NCI-H82 (cell line): ENCODE data around the gene AQP9.

Source experiments
- DNase-seq: peaks from one replicate; lab custom pipeline; 2025; lab: John Stamatoyannopoulos, UW

The AQP9 gene

DNA sequence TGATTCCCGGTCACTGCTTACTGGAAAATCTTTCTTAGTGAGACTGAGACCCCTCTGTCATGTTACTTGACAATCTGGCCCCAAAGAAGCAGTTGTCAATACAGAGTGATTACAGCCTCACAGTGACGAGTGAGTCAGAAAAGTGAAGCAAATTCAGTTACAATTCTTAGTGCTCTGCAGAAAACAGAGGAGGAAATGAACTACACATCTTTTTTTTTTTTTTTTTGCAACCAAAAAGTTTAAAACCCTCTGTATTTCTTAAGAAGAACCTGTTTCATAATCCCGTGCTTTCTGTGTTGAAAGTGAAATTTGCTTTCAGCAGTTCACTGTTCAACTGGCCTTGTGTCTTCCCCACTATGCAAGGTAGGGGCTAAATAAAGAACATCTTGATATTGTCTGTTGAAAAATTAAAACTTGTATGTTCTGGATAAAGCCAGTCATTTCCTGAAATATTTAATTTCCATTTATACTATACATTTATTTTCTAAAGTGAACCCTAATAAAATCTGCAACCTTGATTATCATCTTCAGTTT, 1.9 kb downstream of the AQP9 start:
- no peak for DNase-seq

DNA sequence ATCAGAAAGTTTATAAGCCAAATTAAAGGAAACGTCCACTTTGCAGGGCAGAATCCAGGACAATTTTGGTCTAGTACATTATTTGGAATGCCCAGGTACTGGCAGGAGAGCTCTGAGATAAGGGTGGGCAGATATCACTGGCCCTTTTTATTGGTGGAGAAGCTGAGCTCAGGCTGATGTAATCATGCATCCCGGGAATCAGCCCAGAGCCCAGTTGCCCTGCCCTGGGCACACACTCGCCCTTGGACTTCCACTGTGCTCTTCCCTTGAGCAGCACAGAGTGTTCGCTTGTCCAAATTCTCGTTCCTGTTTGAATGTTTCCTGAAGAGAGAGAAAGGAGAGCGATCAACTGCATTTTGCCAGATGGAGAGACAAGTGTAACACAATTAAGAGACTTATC, 3.7 kb downstream of the AQP9 start:
- no peak for DNase-seq

GRCh38 chr15:58142827-58143461, 4.8 kb downstream of the AQP9 start:
- no peak for DNase-seq

DNA sequence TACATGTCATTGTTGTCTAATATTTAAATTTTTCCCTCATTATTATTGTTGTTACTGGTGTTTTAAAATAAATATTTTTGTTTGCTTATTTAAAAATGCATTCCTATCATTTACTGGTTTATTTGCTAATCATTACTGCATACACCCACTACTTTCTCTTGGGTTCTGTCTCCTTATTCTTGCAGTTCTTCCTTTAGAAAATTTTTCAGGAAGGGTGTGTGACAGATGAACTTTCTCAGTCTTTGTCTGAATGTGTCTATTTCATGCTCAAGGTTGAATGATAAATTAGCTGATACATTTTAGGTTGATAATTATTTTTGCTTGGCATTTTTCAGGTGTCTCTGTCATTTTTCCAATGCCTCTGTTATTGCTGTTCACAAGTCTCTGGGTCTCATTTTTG, 7.4 kb downstream of the AQP9 start:
- no peak for DNase-seq

DNA sequence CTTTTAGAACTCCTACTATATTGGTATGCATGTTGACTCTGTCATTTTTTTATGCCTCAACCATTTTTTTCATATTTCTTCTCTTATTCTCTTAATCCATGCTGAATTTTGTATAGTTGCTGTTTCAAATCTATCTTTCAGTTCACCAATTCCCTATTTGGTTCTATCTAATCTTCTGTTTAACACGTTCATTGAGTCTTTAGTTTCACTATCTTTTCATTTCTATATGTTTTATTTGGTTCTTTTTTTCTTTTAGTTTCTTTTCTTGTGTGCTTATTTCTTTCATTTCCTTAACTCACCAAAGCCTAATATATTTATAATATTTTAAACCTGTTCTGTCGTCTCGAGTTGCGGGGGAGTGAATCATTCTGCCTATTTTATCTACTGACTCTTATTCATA, 8.0 kb downstream of the AQP9 start:
- DNase-seq = no peak

GRCh38 chr15:58146749-58147148, 8.6 kb downstream of the AQP9 start:
- no peak for DNase-seq

DNA sequence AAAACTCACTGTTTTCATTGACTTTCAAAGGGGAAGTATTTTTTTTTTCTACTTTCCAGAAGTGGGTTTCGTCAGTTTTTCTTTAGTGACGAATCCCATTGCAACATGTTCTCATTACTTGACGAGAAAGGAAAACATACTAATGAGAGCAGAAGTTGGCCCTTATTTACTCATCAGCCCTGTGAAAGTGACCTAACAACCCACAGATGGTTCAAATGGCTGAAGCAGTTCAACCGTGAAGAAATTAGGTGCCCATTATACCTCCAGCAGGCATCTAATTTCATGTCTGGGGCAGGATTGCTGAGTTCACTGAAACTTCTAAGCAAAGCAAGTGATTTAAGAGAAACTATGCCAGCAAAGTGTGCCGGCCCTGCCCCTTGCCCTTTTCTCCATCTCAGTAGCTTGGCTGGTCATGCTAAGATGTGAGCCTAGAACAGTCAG, 9.0 kb downstream of the AQP9 start:
- no peak for DNase-seq

GRCh38 chr15:58148120-58148519, 9.9 kb downstream of the AQP9 start:
- no peak for DNase-seq

- DNase-seq = no peak
Observed at GRCh38 chr15:58148633-58149445, 10.7 kb downstream of the AQP9 start.

DNA sequence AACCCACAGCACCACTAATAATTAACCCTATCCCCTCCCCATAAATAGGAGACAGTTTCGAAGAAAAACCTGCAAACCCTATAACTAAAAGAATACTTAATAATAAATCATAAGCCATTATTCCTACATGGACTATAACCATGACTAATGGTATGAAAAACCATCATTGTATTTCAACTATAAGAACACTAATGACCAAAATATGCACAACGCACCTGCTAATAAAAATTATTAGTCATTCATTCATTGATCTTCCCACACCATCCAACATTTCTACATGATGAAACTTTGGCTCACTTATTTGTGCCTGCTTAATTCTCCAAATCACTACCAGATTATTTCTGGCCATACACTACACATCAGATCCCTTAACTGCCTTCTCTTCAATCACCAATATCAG, 16.6 kb downstream of the AQP9 start:
- DNase-seq = no peak

DNA sequence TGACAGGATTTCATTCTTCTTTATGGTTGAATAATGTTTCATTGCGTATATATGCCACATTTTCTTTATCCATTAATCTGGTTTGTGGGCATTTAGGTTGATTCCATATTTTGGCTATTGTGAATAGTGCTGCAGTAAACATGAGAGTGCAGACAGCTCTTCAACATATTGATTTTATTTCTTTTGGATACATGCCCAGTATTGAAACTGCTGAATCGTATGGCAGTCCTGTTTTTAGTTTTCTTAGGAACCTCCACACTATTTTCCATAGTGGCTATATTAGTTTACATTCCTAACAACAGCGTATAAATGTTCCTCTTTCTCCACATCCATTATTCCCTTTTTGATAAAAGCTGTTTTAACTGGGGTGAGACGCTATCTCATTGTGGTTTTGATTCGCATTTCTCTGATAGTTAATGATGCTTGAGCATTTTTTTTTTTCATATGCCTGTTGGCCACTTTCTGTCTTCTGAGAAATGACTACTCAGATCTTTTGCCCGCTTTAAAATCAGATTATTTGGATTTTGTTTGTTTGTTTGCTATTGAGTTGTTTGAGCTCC, 21.7 kb downstream of the AQP9 start:
- no peak for DNase-seq

DNA sequence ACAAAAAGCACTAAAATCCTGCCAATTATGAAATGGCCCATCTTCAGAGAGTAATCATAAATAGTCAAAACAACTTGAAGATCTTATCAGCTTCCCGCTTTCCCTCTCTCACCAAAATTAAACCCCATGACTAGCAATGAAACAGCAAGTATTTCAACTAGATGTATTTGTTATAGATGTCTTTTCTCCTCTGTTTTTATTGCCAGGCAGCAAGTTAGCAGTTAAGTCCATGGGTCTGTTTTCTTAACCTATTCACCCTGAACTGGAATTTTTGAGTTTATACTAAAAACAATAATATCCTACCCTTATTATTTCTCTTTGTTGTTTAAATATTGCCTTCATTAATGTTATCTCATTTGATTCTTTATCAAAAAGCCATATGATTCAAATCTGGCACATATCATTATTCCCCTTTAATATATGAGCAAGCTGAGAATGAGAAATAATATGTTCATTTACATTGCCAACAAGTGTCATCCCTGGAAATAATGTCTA, 23.3 kb downstream of the AQP9 start:
- DNase-seq = no peak

- no peak for DNase-seq
Observed at GRCh38 chr15:58163985-58164384, 25.8 kb downstream of the AQP9 start.

DNA sequence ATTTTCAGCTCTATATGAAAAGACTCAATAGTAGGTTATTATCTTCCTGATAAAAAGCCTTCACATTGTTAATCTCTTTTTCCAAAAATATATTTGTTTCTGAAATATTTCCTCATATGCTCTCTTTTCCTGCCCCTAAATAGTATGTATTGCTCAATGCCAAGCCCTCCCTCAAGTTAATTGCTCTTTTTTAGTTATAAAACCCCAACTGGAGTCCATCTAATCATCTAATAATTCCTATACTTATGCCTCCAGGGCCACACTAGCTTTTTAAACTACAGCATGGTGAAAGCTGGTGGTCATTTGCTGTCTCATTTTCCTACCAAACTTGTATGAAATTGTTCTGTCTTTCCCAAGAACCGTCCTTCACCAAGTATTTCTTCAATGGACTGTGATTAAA, 26.7 kb downstream of the AQP9 start:
- DNase-seq = no peak

DNA sequence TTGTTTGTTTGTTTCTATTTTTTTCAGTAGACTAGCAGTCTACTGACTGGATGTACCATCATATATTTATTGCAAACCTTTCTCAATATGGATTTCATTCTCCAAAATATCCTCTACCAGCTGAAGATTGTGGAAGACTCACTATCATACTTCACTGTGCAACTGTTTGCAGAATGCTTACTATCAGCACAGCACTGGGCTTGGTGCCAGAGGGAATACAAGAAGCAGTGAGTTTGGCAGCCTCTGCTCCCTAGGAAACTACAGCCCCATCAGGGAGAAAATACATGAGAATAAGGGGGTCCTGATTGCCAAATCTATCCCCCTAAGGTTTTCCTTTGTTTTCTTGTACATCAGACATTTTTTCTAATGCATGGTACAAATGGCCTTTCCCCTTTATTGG, 27.5 kb downstream of the AQP9 start:
- DNase-seq = no peak

GRCh38 chr15:58167095-58167691, 29.0 kb downstream of the AQP9 start:
- no peak for DNase-seq

GRCh38 chr15:58169934-58170333, 31.8 kb downstream of the AQP9 start:
- DNase-seq = no peak

DNA sequence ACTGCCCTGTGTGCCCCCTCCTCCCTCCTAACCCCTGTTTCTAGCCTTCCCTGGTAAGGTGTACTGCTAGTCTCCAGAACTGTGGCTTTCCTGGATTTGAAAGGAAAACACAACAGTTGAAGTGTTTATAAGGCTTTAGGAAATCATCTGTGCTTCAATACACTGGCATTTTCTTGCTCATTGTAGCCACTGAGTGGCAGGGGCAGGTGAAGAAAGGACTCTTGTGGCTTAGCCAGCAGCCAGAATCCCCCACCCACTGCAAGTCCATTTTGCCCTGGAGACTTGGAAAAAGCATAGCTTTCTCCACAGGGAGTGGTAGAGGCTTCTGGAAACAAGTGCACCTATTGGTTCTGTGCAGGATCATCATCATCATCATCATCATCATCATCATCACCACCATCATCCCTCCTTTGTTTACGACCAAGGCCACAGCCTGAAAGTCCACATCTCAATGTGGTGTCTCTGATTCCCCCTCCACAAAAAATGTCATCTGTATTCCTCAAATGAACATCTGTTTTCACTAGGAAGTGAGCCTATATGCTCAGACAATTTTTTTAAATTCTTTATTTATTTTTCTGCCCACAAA, 33.4 kb downstream of the AQP9 start:
- DNase-seq = no peak

DNA sequence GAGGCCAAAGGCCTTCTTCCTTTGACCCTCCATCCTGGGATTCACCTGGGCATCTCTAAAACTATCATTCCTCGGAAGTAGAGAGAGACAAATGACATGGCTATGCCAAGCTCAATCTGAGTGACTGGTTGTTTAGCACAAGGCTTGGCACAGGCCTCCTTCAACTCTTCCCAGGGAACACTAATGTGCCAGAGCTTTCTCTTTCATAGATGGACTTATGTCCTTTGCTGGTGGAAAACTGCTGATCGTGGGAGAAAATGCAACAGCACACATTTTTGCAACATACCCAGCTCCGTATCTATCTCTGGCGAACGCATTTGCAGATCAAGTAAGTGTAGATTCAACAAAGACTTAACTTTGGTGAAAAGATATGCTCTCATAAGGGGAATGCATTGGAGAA, 36.5 kb downstream of the AQP9 start:
- no peak for DNase-seq

- DNase-seq = no peak
Observed at GRCh38 chr15:58175955-58176354, 37.8 kb downstream of the AQP9 start.

DNA sequence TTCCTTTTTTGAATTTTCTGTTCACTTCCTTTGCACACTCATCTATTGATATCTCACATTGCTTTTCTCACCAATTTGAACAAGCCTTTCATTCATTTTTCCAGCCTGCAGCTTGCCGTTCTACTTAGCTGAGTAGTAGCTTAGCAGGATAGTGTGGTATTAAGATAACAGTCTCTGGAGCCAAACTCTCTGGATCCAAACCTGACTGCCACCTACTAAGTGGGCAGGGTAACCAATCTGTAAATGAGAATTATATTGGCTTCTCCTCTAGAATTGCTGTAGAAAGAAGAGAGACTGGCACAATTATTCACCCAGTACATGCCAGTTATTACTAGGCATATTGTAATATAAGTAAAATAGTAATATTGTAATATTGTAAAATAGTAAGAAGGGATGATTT, 40.5 kb downstream of the AQP9 start:
- DNase-seq = no peak

GRCh38 chr15:58179206-58179605, 41.0 kb downstream of the AQP9 start:
- DNase-seq = no peak
